Measurements from ENCODE around the gene VANGL2.

The VANGL2 gene

GRCh38 chr1:160360227-160360695, 40.1 kb upstream of the VANGL2 start:
- Histone ChIP-seq H3K27ac (peak overlapping the region in 6 of 11 experiments; percentile 10 to 52 (median 26); a peak in 10 of 22 replicates), H3K4me2 (peak overlapping the region in 9 of 11 experiments; percentile 1 to 74 (median 66); a peak in 17 of 22 replicates), H4K20me1 (peaks cover 0 to 8% (median 0%) of the 10 kb centered on the region in 11 experiments; a peak in 3 of 22 replicates), H3K4me3 (no peak overlapping the region), H3K27me3 (no peaks in the 10 kb centered on the region), H3K4me1 (peaks cover 27 to 41% (median 37%) of the 10 kb centered on the region in 10 experiments), H3K9ac (peak overlapping the region in 1 of 11 experiments; percentile 22; a peak in 1 of 22 replicates), H3K9me3 (replicated peaks in 1 of 11) (no peaks in the 10 kb centered on the region), H3K36me3 (peaks cover 37 to 66% (median 57%) of the 10 kb centered on the region in 11 experiments)
- no peak for TF ChIP-seq Cebpa-rat (IDR thresholded peaks at IDR 0.05)

DNA sequence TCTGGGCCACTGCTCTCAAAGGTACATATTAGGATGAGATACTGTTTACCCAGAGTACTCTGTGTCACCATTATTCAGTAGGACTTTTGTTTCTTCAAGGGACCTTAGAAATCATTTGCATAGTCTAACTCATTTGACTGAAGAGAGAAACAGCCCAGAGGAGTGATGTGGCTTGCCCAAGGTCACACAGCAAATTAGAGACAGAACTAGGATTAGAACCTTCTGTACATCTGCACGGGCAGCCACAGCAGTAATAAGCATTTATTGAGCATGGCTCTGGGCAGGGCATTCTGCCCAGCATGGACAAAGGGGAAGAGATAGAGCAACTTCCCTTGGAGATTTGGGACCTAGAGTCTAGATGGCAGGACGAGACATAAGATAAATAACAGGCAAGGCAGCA, 39.2 kb upstream of the VANGL2 start:
- H3K4me2 ChIP-seq: peak overlapping the region in 9 of 11 experiments; percentile 41 to 75 (median 68); a peak in 18 of 22 replicates
- no peak overlapping the region for H3K4me3 ChIP-seq
- no peaks in the 10 kb centered on the region for H3K9me3 ChIP-seq (replicated peaks in 1 of 11)
- TF ChIP-seq Cebpa-rat (IDR thresholded peaks at IDR 0.05): no peak
- no peaks in the 10 kb centered on the region for H3K27me3 ChIP-seq
- H3K36me3 ChIP-seq: peaks cover 27 to 56% (median 47%) of the 10 kb centered on the region in 11 experiments
- peak overlapping the region in 5 of 11 experiments; percentile 31 to 70 (median 48); a peak in 7 of 22 replicates for H3K27ac ChIP-seq
- peak overlapping the region in 2 of 11 experiments; percentile 13 to 32; a peak in 1 of 22 replicates for H3K9ac ChIP-seq
- peaks cover 27 to 41% (median 37%) of the 10 kb centered on the region in 10 experiments for H3K4me1 ChIP-seq
- peaks cover 0 to 8% (median 0%) of the 10 kb centered on the region in 11 experiments; a peak in 3 of 22 replicates for H4K20me1 ChIP-seq

GRCh38 chr1:160361814-160362167, 38.6 kb upstream of the VANGL2 start:
- Histone ChIP-seq H3K27ac (peak overlapping the region in 9 of 11 experiments; percentile 21 to 70 (median 45); a peak in 14 of 22 replicates), H3K36me3 (peaks cover 21 to 51% (median 41%) of the 10 kb centered on the region in 11 experiments), H3K9ac (peak overlapping the region in 4 of 11 experiments; percentile 3 to 44 (median 22); a peak in 4 of 22 replicates), H3K4me1 (peaks cover 27 to 43% (median 37%) of the 10 kb centered on the region in 10 experiments), H4K20me1 (peaks cover 0 to 3% (median 0%) of the 10 kb centered on the region in 11 experiments; a peak in 3 of 22 replicates), H3K4me2 (peak overlapping the region; percentile 27 to 75 (median 56); a peak in 20 of 22 replicates), H3K9me3 (replicated peaks in 1 of 11) (no peaks in the 10 kb centered on the region), H3K27me3 (no peaks in the 10 kb centered on the region), H3K4me3 (no peak overlapping the region)
- TF ChIP-seq Cebpa-rat (IDR thresholded peaks at IDR 0.05): no peak

DNA sequence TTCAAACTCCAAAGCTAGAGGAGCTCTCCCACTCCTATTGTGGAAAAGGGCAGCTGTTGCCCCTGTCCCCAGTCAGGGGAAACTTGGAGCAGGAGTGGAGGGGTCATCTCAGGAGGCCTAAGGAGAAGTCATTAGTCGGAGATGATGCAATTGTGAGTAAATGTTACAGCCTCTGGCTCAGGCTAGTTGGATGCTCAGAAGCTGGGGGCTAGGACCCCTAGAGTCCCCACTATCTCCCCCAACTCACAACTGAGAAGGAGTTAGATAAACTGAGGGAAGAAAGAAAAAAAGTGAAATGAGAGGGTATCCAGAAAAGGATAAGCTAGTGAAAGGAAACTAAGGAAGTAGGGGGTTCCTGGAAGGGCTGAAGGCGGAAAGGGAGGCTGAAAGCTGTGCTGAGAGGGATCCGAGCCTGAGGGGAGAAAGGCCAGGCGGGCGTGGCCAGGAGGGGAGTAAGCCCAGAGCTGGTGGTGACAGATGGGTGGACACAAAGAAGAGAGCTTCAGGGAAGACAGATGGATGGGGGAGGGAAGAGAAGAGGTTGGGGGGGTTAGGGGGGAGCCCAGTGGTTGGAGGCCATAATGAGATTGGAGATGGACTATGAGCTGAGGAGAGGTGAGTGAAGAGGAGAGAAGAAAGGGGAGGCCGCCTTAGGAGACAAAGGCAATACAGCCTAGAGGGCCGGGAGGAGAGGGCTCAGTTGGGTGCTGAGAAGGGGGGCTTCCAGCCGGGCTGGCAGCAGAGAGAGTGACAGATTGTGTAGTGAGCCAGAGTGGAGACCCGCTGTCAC, 38.0 kb upstream of the VANGL2 start:
- Histone ChIP-seq H3K27me3 (no peaks in the 10 kb centered on the region), H3K9me3 (replicated peaks in 1 of 11) (no peaks in the 10 kb centered on the region), H3K4me2 (peak overlapping the region; percentile 27 to 75 (median 56); a peak in 20 of 22 replicates), H3K4me3 (no peak overlapping the region), H4K20me1 (no peaks in the 10 kb centered on the region; a peak in 2 of 22 replicates), H3K4me1 (peaks cover 27 to 43% (median 37%) of the 10 kb centered on the region in 10 experiments), H3K27ac (peak overlapping the region in 10 of 11 experiments; percentile 19 to 70 (median 41); a peak in 15 of 22 replicates), H3K9ac (peak overlapping the region in 3 of 11 experiments; percentile 3 to 44 (median 32); a peak in 5 of 22 replicates), H3K36me3 (peaks cover 16 to 45% (median 36%) of the 10 kb centered on the region in 11 experiments)
- TF ChIP-seq Cebpa-rat (IDR thresholded peaks at IDR 0.05): 0 out of 22 replicates have a peak, but pooled peaks of 1 of the 11 experiments have one; percentile 31

DNA sequence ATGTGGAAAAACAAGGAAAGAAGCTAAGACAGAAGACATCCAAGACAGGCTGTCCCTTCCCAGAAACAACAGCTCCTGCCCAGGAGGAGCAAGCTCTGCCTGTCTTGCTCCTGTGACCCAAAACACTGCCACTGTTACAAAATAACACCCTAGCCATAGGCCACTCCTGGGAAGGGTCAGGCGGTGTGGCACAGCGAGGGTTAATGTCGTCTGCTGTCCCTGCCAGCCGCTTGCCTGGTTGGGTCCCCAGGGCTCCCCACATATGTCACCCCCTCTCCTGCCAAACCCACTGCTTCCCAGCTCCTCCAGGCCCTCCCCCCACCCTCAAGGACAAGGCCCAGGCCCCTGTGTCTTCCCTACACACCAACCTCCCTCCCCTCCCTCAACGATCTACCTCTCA, 37.4 kb upstream of the VANGL2 start:
- peak overlapping the region in 9 of 11 experiments; percentile 12 to 70 (median 41); a peak in 11 of 22 replicates for H3K27ac ChIP-seq
- H3K27me3 ChIP-seq: no peaks in the 10 kb centered on the region
- no peak overlapping the region for H3K4me3 ChIP-seq
- peak overlapping the region in 9 of 11 experiments; percentile 27 to 75 (median 64); a peak in 6 of 22 replicates for H3K4me2 ChIP-seq
- H3K9ac ChIP-seq: no peak overlapping the region
- TF ChIP-seq Cebpa-rat (IDR thresholded peaks at IDR 0.05): no peak
- H3K9me3 ChIP-seq (replicated peaks in 1 of 11): no peaks in the 10 kb centered on the region
- peaks cover 27 to 43% (median 38%) of the 10 kb centered on the region in 10 experiments for H3K4me1 ChIP-seq
- H4K20me1 ChIP-seq: peaks cover 0 to 2% (median 0%) of the 10 kb centered on the region in 11 experiments; a peak in 2 of 22 replicates
- peaks cover 9 to 38% (median 29%) of the 10 kb centered on the region in 11 experiments for H3K36me3 ChIP-seq

DNA sequence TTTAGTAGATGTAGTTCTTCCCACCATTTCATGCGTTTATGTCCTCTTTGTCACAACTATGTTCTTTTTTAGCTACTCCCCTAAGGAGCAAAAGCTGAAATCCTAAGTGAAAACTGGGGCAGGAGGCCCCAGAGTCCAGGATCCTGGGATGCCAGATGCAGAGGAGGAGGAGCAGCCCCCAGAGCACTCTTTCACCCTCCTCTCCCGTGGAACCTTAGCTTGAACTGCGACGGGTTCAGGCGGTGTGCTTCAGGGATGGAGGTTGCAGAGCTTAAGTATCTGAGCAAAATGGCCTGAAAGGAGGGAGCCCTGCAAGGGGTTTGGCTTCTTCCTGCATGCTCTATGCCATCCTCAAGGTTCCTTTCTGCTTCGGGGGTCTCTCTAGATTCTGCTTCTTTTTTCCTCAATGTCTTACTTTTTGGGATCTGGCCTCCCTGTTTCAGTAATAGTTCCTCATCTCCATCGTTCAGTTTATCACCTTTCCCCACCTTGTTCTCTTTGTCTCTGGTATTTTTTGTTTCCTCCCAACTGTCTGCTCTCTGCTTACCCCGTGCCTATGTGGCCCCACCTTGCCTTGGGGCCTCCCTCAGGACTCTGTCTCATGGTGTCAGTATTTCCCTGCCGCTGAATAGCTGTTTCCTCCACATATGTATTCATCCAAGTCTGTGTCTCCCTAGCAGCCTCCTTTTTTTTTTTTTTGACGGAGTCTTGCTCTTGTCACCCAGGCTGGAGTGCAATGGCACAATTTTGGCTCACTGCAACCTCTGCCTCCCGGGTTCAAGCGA, 36.2 kb upstream of the VANGL2 start:
- Histone ChIP-seq H3K4me2 (no peak overlapping the region), H4K20me1 (peaks cover 0 to 4% (median 0%) of the 10 kb centered on the region in 11 experiments; a peak in 1 of 22 replicates), H3K9ac (no peak overlapping the region), H3K4me3 (no peak overlapping the region), H3K27ac (no peak overlapping the region), H3K9me3 (replicated peaks in 1 of 11) (no peaks in the 10 kb centered on the region), H3K4me1 (peaks cover 27 to 45% (median 40%) of the 10 kb centered on the region in 10 experiments), H3K27me3 (no peaks in the 10 kb centered on the region), H3K36me3 (peaks cover 0 to 27% (median 18%) of the 10 kb centered on the region in 11 experiments; a peak in 17 of 22 replicates)
- no peak for TF ChIP-seq Cebpa-rat (IDR thresholded peaks at IDR 0.05)

DNA sequence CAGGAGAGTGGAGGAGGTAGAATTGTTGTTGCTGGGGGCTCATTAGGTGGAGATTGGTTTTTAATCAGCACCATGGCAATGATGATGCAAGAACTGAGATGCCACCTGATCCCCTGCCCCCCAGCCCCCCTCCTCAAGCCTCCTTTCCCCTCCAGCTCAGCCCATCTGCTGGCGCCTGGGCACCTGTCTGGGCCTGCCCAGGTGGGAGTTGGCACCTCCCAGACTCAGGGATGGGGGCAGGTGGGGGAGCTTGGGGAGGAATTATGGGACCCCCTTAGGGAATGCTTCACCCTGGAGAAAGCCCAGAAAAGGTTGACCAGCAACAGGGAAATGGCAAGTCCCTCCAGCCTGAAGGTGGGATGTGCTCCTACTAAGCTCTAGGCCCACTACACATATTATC, 35.0 kb upstream of the VANGL2 start:
- no peak overlapping the region for H3K9ac ChIP-seq
- no peak overlapping the region for H3K4me3 ChIP-seq
- peaks cover 0 to 4% (median 0%) of the 10 kb centered on the region in 11 experiments; a peak in 1 of 22 replicates for H4K20me1 ChIP-seq
- no peak for TF ChIP-seq Cebpa-rat (IDR thresholded peaks at IDR 0.05)
- no peak overlapping the region for H3K27ac ChIP-seq
- H3K4me1 ChIP-seq: peaks cover 17 to 35% (median 29%) of the 10 kb centered on the region in 10 experiments
- H3K27me3 ChIP-seq: no peaks in the 10 kb centered on the region
- no peak overlapping the region for H3K4me2 ChIP-seq
- no peaks in the 10 kb centered on the region for H3K9me3 ChIP-seq (replicated peaks in 1 of 11)
- H3K36me3 ChIP-seq: peaks cover 0 to 17% (median 8%) of the 10 kb centered on the region in 11 experiments; a peak in 13 of 22 replicates
